Neural progenitor cell (in vitro differentiated cells): Measurements from ENCODE around the gene TXK.

Source experiments
- CTCF ChIP-seq: fragments of 200-600 bp; sonication (generic); IDR thresholded peaks from 2 replicates; pipeline ENCODE4 v1.5.1; 2017; ENCODE audit warnings: antibody characterized with exemption, mild to moderate bottlenecking
- EZH2 ChIP-seq: fragments of 200-600 bp; sonication (generic); IDR thresholded peaks from 2 replicates; pipeline ENCODE4 v1.6.1; 2017; ENCODE audit warnings: antibody characterized with exemption, mild to moderate bottlenecking, moderate library complexity
- EZH2phosphoT487 ChIP-seq: fragments of 200-600 bp; sonication (generic); IDR thresholded peaks from 2 replicates; pipeline ENCODE4 v1.6.1; 2017; ENCODE audit warnings: antibody characterized with exemption

GRCh38 chr4:48147621-48148020, 13.6 kb upstream of the TXK start:
- TF ChIP-seq CTCF (no peak), EZH2 (no peak), EZH2phosphoT487 (no peak)
